ENCODE results near the gene KCNQ1OT1. TPM values are rescaled to one million over a fixed set of nuclear protein-coding genes. Genes with fewer than 3 reads are reported as not detected.

KCNQ1OT1 gene
- total and polyA plus RNA-seq, 2 experiments from 2014 or later = 3.1 to 7.9 TPM

DNA sequence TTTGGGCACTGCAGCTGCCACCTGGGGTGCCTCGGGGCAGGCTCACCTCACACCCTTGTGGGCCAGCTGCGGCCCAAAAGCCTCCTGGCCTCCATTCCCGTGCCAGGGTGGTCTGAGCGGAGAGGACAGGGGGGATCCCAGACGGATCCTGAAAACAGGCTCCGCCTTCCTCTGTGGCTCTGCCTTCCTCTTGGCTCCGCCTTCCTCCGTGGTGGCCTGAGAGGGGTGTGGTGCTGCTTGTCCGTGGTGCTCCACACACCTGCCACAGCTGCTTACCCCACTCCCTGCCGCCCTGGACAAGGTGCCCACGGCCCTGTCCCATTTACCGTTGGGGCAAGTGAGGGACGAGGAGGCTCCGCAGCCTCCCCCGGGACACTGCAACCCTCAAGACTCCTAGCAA lies 23.2 kb upstream of the KCNQ1OT1 start:
- H3K27me3 ChIP-seq = no peaks in the 10 kb centered on the region
- TF ChIP-seq, protein P1, sequence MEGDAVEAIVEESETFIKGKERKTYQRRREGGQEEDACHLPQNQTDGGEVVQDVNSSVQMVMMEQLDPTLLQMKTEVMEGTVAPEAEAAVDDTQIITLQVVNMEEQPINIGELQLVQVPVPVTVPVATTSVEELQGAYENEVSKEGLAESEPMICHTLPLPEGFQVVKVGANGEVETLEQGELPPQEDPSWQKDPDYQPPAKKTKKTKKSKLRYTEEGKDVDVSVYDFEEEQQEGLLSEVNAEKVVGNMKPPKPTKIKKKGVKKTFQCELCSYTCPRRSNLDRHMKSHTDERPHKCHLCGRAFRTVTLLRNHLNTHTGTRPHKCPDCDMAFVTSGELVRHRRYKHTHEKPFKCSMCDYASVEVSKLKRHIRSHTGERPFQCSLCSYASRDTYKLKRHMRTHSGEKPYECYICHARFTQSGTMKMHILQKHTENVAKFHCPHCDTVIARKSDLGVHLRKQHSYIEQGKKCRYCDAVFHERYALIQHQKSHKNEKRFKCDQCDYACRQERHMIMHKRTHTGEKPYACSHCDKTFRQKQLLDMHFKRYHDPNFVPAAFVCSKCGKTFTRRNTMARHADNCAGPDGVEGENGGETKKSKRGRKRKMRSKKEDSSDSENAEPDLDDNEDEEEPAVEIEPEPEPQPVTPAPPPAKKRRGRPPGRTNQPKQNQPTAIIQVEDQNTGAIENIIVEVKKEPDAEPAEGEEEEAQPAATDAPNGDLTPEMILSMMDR (IDR thresholded peaks at IDR 0.05; ENCODE audit: poor library complexity) = no peak
- TF ChIP-seq EZH2phosphoT487 (IDR thresholded peaks at IDR 0.05; ENCODE audit: low read depth, severe bottlenecking, unreplicated experiment) = no peak
- TF ChIP-seq EZH2 (IDR thresholded peaks at IDR 0.05; ENCODE audit: borderline replicate concordance) = no peak
- no peak for DNase-seq (ENCODE audit: low spot score)

DNA sequence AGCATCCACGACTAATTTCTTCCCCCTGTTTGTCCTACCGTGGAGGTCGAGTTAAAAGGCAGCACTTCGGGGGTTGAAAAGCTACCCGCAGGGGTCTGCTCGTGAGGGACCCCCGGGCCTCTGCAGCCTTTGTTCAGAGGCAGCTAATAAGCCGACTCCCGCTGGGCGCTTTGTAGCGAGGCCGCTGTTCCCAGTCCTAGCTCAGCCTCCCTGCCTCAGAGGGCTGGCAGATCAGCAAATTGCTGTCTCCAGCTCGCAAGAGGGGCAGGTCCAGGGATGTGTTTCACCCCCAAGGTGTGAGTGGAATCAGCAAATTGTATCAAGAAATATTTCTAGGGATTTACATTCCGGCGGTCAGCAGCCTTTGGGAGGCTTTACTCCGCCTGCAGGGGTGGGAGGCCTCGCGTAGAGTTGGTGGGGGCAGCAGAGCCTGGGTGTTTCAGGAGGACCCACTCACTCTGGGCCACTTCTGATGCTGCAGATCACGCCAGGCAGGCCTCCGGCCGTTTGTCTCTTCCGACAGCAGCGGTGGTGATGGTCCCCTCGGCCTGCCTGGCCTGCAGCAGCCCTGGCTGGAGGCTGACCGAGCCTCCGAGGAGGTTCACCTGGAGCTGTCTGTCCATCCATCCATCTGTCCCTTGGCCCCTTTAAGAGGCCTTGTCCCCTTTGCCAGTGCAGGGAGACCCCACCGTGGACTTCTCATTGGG lies 21.6 kb upstream of the KCNQ1OT1 start:
- Histone ChIP-seq H3K4me3 (no peak overlapping the region), H3K9me2 (replicated peaks; ENCODE audit: insufficient read depth) (no peaks in the 10 kb centered on the region), H2AFZ (no peak overlapping the region), H3K9me3 (ENCODE audit: low read depth) (no peaks in the 10 kb centered on the region), H4K20me1 (ENCODE audit: insufficient read depth, poor library complexity, severe bottlenecking) (no peaks in the 10 kb centered on the region), H3K27ac (no peak overlapping the region), H3K4me1 (ENCODE audit: insufficient read depth) (peaks cover 42% of the 10 kb centered on the region), H3K27me3 (no peaks in the 10 kb centered on the region), H3K79me2 (no peaks in the 10 kb centered on the region), H3K4me2 (no peak overlapping the region), H3K36me3 (replicated peaks; ENCODE audit: insufficient read depth, low read depth) (no peaks in the 10 kb centered on the region)
- DNase-seq (ENCODE audit: low spot score) = no peak
- 65% methylated on average over 27 of the region's 27 CpGs for WGBS (ENCODE audit: low lambda C conversion rate, missing lambda C conversion rate)
- no peak for TF ChIP-seq EZH2phosphoT487 (IDR thresholded peaks at IDR 0.05; ENCODE audit: low read depth, severe bottlenecking, unreplicated experiment)
- TF ChIP-seq EZH2 (IDR thresholded peaks at IDR 0.05; ENCODE audit: borderline replicate concordance) = no peak
- TF ChIP-seq, protein P1 (IDR thresholded peaks at IDR 0.05; ENCODE audit: poor library complexity) = no peak

More for the DNA sequence above, 23.2 kb upstream of the KCNQ1OT1 start:
- no peak overlapping the region for H3K4me2 ChIP-seq
- H3K4me3 ChIP-seq = no peak overlapping the region
- H3K9me3 ChIP-seq (ENCODE audit: low read depth) = no peaks in the 10 kb centered on the region
- no peak overlapping the region for H2AFZ ChIP-seq
- H3K27ac ChIP-seq = no peak overlapping the region
- peaks cover 38% of the 10 kb centered on the region for H3K4me1 ChIP-seq (ENCODE audit: insufficient read depth)
- H3K36me3 ChIP-seq (replicated peaks; ENCODE audit: insufficient read depth, low read depth) = no peaks in the 10 kb centered on the region
- H3K9me2 ChIP-seq (replicated peaks; ENCODE audit: insufficient read depth) = no peaks in the 10 kb centered on the region
- no peaks in the 10 kb centered on the region for H3K79me2 ChIP-seq
- 93% methylated on average over 15 of the region's 15 CpGs for WGBS (ENCODE audit: low lambda C conversion rate, missing lambda C conversion rate)
- H4K20me1 ChIP-seq (ENCODE audit: insufficient read depth, poor library complexity, severe bottlenecking) = no peaks in the 10 kb centered on the region

DNA sequence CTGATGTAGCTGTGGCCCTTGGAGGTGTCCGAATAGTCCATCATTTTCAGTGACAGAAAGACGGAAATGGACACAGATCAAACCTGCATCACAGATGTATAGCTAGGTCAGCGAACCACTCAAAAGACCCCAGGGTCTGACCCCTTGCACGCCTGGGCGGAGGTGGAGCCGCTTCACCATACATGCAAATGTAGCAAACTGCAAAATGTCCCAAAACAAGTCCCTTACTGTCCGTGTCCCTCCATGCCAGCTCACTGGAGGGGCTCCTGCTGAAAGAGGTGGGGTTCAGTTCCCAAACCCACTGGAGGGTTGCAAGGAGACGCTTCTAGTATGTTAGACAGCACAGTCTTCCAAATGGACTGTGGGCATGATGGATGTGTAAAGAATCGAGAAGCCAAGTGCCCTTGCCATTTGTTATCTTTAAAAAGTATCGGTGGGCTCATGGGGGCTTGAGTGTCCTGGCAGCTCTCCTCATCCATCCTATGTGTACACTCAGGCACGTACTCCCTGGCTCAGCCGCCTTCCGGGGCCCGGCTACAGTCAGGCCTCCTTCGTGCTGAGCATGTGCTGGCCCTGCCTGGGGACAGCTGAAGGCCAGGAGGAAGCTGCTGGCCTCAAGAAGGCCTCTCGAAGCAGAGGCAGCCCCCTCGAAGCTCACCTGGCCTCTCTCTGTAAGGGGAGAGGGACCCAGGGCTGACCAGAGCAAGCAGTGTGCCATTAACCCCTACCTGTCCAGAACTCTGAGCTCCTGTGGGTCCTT lies 20.2 kb upstream of the KCNQ1OT1 start:
- 84% methylated on average over 17 of the region's 17 CpGs for WGBS (ENCODE audit: low lambda C conversion rate, missing lambda C conversion rate)
- Histone ChIP-seq H3K4me1 (ENCODE audit: insufficient read depth) (peaks cover 34% of the 10 kb centered on the region), H4K20me1 (ENCODE audit: insufficient read depth, poor library complexity, severe bottlenecking) (no peaks in the 10 kb centered on the region), H3K4me3 (no peak overlapping the region), H3K36me3 (replicated peaks; ENCODE audit: insufficient read depth, low read depth) (no peaks in the 10 kb centered on the region), H2AFZ (no peak overlapping the region), H3K79me2 (no peaks in the 10 kb centered on the region), H3K27ac (no peak overlapping the region), H3K9me2 (replicated peaks; ENCODE audit: insufficient read depth) (no peaks in the 10 kb centered on the region), H3K27me3 (no peaks in the 10 kb centered on the region), H3K9me3 (ENCODE audit: low read depth) (no peaks in the 10 kb centered on the region), H3K4me2 (no peak overlapping the region)
- DNase-seq (ENCODE audit: low spot score) = no peak
- TF ChIP-seq EZH2phosphoT487 (IDR thresholded peaks at IDR 0.05; ENCODE audit: low read depth, severe bottlenecking, unreplicated experiment) = no peak
- no peak for TF ChIP-seq EZH2 (IDR thresholded peaks at IDR 0.05; ENCODE audit: borderline replicate concordance)
- TF ChIP-seq, protein P1 (IDR thresholded peaks at IDR 0.05; ENCODE audit: poor library complexity) = no peak

All from hepatocyte (in vitro differentiated cells).